Hepatocyte (in vitro differentiated cells): ENCODE results near the gene PTPN14. TPM values are rescaled to one million over a fixed set of nuclear protein-coding genes. Genes with fewer than 3 reads are reported as not detected.

Source experiments
- DNase-seq: peaks from one replicate; pipeline ENCODE4 v3.0.0-alpha.2; 2016; ENCODE audit warnings: low spot score
- H2AFZ ChIP-seq: fragments of 200-600 bp; sonication (generic); 2 replicates; pipeline ENCODE4 v1.6.0; 2016; ENCODE audit warnings: antibody characterized with exemption, mild to moderate bottlenecking
- H3K27ac ChIP-seq: fragments of 200-600 bp; sonication (generic); 2 replicates; pipeline ENCODE4 v1.5.1; 2016; ENCODE audit warnings: mild to moderate bottlenecking
- H3K27me3 ChIP-seq: fragments of 200-600 bp; sonication (generic); 2 replicates; pipeline ENCODE4 v1.6.1; 2016
- H3K36me3 ChIP-seq: fragments of 200-600 bp; sonication (generic); replicated peaks from 2 replicates; pipeline ENCODE4 v1.5.1; 2016; ENCODE audit warnings: low read depth; ENCODE audit not compliant: insufficient read depth
- H3K4me1 ChIP-seq: fragments of 200-600 bp; sonication (generic); 2 replicates; pipeline ENCODE4 v1.5.1; 2016; ENCODE audit warnings: mild to moderate bottlenecking, moderate library complexity; ENCODE audit not compliant: insufficient read depth
- H3K4me2 ChIP-seq: fragments of 200-600 bp; sonication (generic); 2 replicates; pipeline ENCODE4 v1.6.0; 2016
- H3K4me3 ChIP-seq: fragments of 200-600 bp; sonication (generic); 2 replicates; pipeline ENCODE4 v1.5.1; 2016; ENCODE audit warnings: mild to moderate bottlenecking
- H3K79me2 ChIP-seq: fragments of 200-600 bp; sonication (generic); 2 replicates; pipeline ENCODE4 v1.6.0; 2017; ENCODE audit warnings: mild to moderate bottlenecking
- H3K9me2 ChIP-seq: fragments of 200-600 bp; sonication (generic); replicated peaks from 2 replicates; pipeline ENCODE4 v1.6.0; 2017; ENCODE audit warnings: mild to moderate bottlenecking; ENCODE audit not compliant: insufficient read depth
- H3K9me3 ChIP-seq: fragments of 200-600 bp; sonication (generic); 2 replicates; pipeline ENCODE4 v1.5.1; 2016; ENCODE audit warnings: low read depth, mild to moderate bottlenecking
- H4K20me1 ChIP-seq: fragments of 200-600 bp; sonication (generic); 2 replicates; pipeline ENCODE4 v1.6.0; 2016; ENCODE audit warnings: mild to moderate bottlenecking; ENCODE audit not compliant: insufficient read depth, poor library complexity, severe bottlenecking
- CTCF ChIP-seq: fragments of 200-600 bp; sonication (generic); IDR thresholded peaks from 2 replicates; pipeline ENCODE4 v1.5.1; 2016; ENCODE audit warnings: antibody characterized with exemption, mild to moderate bottlenecking; ENCODE audit not compliant: poor library complexity
- EZH2 ChIP-seq: fragments of 200-600 bp; sonication (generic); IDR thresholded peaks from 2 replicates; pipeline ENCODE4 v1.6.1; 2016; ENCODE audit warnings: antibody characterized with exemption, mild to moderate bottlenecking, borderline replicate concordance
- EZH2phosphoT487 ChIP-seq: fragments of 200-600 bp; sonication (generic); IDR thresholded peaks from one replicate; pipeline ENCODE4 v1.6.1; 2018; ENCODE audit warnings: antibody characterized with exemption, mild to moderate bottlenecking, low read depth, moderate library complexity; ENCODE audit not compliant: unreplicated experiment, severe bottlenecking
- WGBS: methylation state at CpG from one replicate; pipeline ENCODE4 v1.1.6; 2016; ENCODE audit warnings: low lambda C conversion rate; ENCODE audit errors: missing lambda C conversion rate; 5-methylcytosine and 5-hydroxymethylcytosine counted together
- polyA plus RNA-seq: library from polyadenylated mRNA; unstranded; fragments of >200 nt; fragmentation: Nextera tagmentation; extraction: Ambion mirVana; gene quantifications from 2 replicates; pipeline ENCODE4 v1.2.1, GENCODE V29; 2016
- total RNA-seq: library from RNA; depleted of rRNA; stranded (reverse); fragments of >200 nt; gene quantifications from 2 replicates; pipeline ENCODE4 v1.2.3, GENCODE V29; 2014

The PTPN14 gene
- total and polyA plus RNA-seq, 2 experiments from 2014 or later: 9.5 to 21.7 TPM

- Histone ChIP-seq H3K9me2 (no peaks in the 10 kb centered on the region), H4K20me1 (no peaks in the 10 kb centered on the region), H3K79me2 (no peaks in the 10 kb centered on the region), H3K4me1 (peaks cover 5% of the 10 kb centered on the region), H3K27me3 (no peaks in the 10 kb centered on the region), H3K27ac (no peak overlapping the region), H3K4me3 (no peak overlapping the region), H3K36me3 (no peaks in the 10 kb centered on the region), H3K9me3 (no peaks in the 10 kb centered on the region), H3K4me2 (no peak overlapping the region), H2AFZ (no peak overlapping the region)
- WGBS: 97% methylated on average over 5 of the region's 5 CpGs
- no peak for DNase-seq
- no peak for TF ChIP-seq CTCF
- TF ChIP-seq EZH2phosphoT487: no peak
- no peak for TF ChIP-seq EZH2
These were observed 183.6 kb downstream of the PTPN14 start for GRCh38 chr1:214367841-214368240.

- no peak overlapping the region for H3K4me3 ChIP-seq
- H3K9me3 ChIP-seq: no peaks in the 10 kb centered on the region
- H3K4me1 ChIP-seq: peaks cover 5% of the 10 kb centered on the region
- TF ChIP-seq EZH2phosphoT487 (no peak), EZH2 (no peak), CTCF (no peak)
- WGBS: 91% methylated on average over 4 of the region's 4 CpGs
- no peak overlapping the region for H3K4me2 ChIP-seq
- no peak overlapping the region for H3K27ac ChIP-seq
- H3K79me2 ChIP-seq: no peaks in the 10 kb centered on the region
- DNase-seq: no peak
- no peaks in the 10 kb centered on the region for H3K9me2 ChIP-seq
- H3K36me3 ChIP-seq: no peaks in the 10 kb centered on the region
- H4K20me1 ChIP-seq: no peaks in the 10 kb centered on the region
- H2AFZ ChIP-seq: no peak overlapping the region
- H3K27me3 ChIP-seq: no peaks in the 10 kb centered on the region
These were observed 186.6 kb downstream of the PTPN14 start for GRCh38 chr1:214364786-214365295.

- Histone ChIP-seq H3K9me3 (no peaks in the 10 kb centered on the region), H3K36me3 (no peaks in the 10 kb centered on the region), H3K4me2 (no peak overlapping the region), H3K4me3 (no peak overlapping the region), H3K27me3 (no peaks in the 10 kb centered on the region), H4K20me1 (no peaks in the 10 kb centered on the region), H2AFZ (no peak overlapping the region), H3K79me2 (no peaks in the 10 kb centered on the region), H3K9me2 (no peaks in the 10 kb centered on the region), H3K4me1 (peaks cover 5% of the 10 kb centered on the region), H3K27ac (no peak overlapping the region)
- TF ChIP-seq EZH2 (no peak), CTCF (no peak), EZH2phosphoT487 (no peak)
- 69% methylated on average over 11 of the region's 12 CpGs for WGBS
- DNase-seq: no peak
These were observed 187.0 kb downstream of the PTPN14 start for GRCh38 chr1:214364386-214364785.
